ENCODE measurements around the gene HDAC7. TPM values are rescaled to one million over a fixed set of nuclear protein-coding genes. Genes with fewer than 3 reads are reported as not detected.

The HDAC7 gene
- total and polyA plus RNA-seq, 2 experiments from 2014 or later = 41.3 to 60.1 TPM

GRCh38 chr12:47849261-47849660, 29.6 kb upstream of the HDAC7 start:
- ATAC-seq (no peak), DNase-seq (ENCODE audit: low spot score) (no peak)
- H3K4me3 ChIP-seq = no peak overlapping the region
- H3K27ac Mint-ChIP-seq = no peak overlapping the region
- no peaks in the 10 kb centered on the region for H3K79me2 ChIP-seq (replicated peaks; ENCODE audit: insufficient read depth)
- no peak overlapping the region for H3K4me3 Mint-ChIP-seq
- H3K27me3 ChIP-seq (ENCODE audit: insufficient read depth) = no peaks in the 10 kb centered on the region
- H3F3A ChIP-seq (replicated peaks; ENCODE audit: low read depth) = no peaks in the 10 kb centered on the region
- H3K4me1 ChIP-seq (ENCODE audit: insufficient read depth) = no peaks in the 10 kb centered on the region
- no peaks in the 10 kb centered on the region for H3K36me3 ChIP-seq (ENCODE audit: insufficient read depth)
- H3K4me1 Mint-ChIP-seq = peaks cover 26% of the 10 kb centered on the region
- no peaks in the 10 kb centered on the region; the same call in 2 of the 3 replicates for H3K36me3 Mint-ChIP-seq (ENCODE audit: low read depth)
- no peak overlapping the region for H3K27ac ChIP-seq (ENCODE audit: low read depth)
- peaks cover 13% of the 10 kb centered on the region for H3K27me3 Mint-ChIP-seq (ENCODE audit: insufficient read depth, low read depth, poor library complexity)
- no peak overlapping the region for H3K4me2 ChIP-seq
- H2AFZ ChIP-seq = no peak overlapping the region
- peaks cover 3% of the 10 kb centered on the region for H3K9me2 ChIP-seq (ENCODE audit: insufficient read depth)
- H4K20me1 ChIP-seq (replicated peaks; ENCODE audit: insufficient read depth) = no peaks in the 10 kb centered on the region; the same call in none of the 2 replicates
- TF ChIP-seq ZNF331 (CRISPR knock-in tag; IDR thresholded peaks at IDR 0.05; ENCODE audit: low read depth) = no peak
- no peak for TF ChIP-seq STAT1 (IDR thresholded peaks at IDR 0.05; ENCODE audit: unreplicated experiment)
- no peak for TF ChIP-seq EZH2 (IDR thresholded peaks at IDR 0.05; ENCODE audit: low read depth, unreplicated experiment)
- TF ChIP-seq CREB1 (CRISPR knock-in tag; IDR thresholded peaks at IDR 0.05; ENCODE audit: low read depth) = no peak
- no peak for TF ChIP-seq POLR2AphosphoS5 (IDR thresholded peaks at IDR 0.05; ENCODE audit: low read depth)
- no peak for TF ChIP-seq NANOG (IDR thresholded peaks at IDR 0.05; ENCODE audit: borderline replicate concordance)
- TF ChIP-seq EZH2phosphoT487 (IDR thresholded peaks at IDR 0.05; ENCODE audit: unreplicated experiment) = no peak
- no peak for TF ChIP-seq JUNB (IDR thresholded peaks at IDR 0.05; ENCODE audit: unreplicated experiment)
- TF ChIP-seq CTCF (conservative IDR thresholded peaks at IDR 0.05; ENCODE audit: low read depth in 2 of 2) = no peak
- H3K9me3 Mint-ChIP-seq = no peaks in the 10 kb centered on the region

DNA sequence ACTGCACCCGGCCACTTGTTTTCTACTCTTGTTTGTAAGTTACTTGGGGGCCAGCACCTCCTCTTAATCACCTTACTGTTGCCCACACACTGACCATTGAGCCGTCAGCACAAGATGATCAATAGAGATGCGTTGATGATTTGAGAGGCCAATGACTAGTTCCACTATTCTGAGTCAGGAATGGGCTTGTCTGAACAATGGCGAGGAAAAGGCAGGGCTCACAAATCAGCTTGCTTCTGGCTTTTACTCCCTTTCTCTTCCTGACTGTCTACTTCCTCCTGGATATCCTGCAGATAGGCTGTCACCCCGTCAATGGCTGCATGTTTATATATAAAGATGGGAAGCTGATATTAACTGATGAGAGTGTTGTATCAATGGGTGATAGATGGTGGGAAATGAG, 29.1 kb upstream of the HDAC7 start:
- Mint-ChIP-seq H3K9me3 (no peaks in the 10 kb centered on the region), H3K4me1 (peaks cover 30% of the 10 kb centered on the region), H3K27me3 (ENCODE audit: insufficient read depth, low read depth, poor library complexity) (peaks cover 17% of the 10 kb centered on the region), H3K4me3 (no peak overlapping the region), H3K27ac (no peak overlapping the region), H3K36me3 (ENCODE audit: low read depth) (no peaks in the 10 kb centered on the region; the same call in 2 of the 3 replicates)
- no peak overlapping the region for H3K4me2 ChIP-seq
- H3K9me2 ChIP-seq (ENCODE audit: insufficient read depth) = peaks cover 3% of the 10 kb centered on the region
- H3F3A ChIP-seq (replicated peaks; ENCODE audit: low read depth) = no peaks in the 10 kb centered on the region
- no peak for ATAC-seq
- DNase-seq (ENCODE audit: low spot score) = no peak
- no peak overlapping the region for H3K27ac ChIP-seq (ENCODE audit: low read depth)
- no peaks in the 10 kb centered on the region; the same call in none of the 2 replicates for H4K20me1 ChIP-seq (replicated peaks; ENCODE audit: insufficient read depth)
- H3K79me2 ChIP-seq (replicated peaks; ENCODE audit: insufficient read depth) = no peaks in the 10 kb centered on the region
- H2AFZ ChIP-seq = no peak overlapping the region
- no peak overlapping the region for H3K4me3 ChIP-seq
- H3K27me3 ChIP-seq (ENCODE audit: insufficient read depth) = no peaks in the 10 kb centered on the region
- TF ChIP-seq NANOG (IDR thresholded peaks at IDR 0.05; ENCODE audit: borderline replicate concordance) (no peak), EZH2 (IDR thresholded peaks at IDR 0.05; ENCODE audit: low read depth, unreplicated experiment) (no peak), ZNF462 (CRISPR knock-in tag; IDR thresholded peaks at IDR 0.05) (no peak)
- no peaks in the 10 kb centered on the region for H3K4me1 ChIP-seq (ENCODE audit: insufficient read depth)
- no peaks in the 10 kb centered on the region for H3K36me3 ChIP-seq (ENCODE audit: insufficient read depth)

All from GM23338 (cell line).